Prostate gland (tissue), 2 donors: ENCODE results near the gene IGBP1. TPM values are rescaled to one million over a fixed set of nuclear protein-coding genes. Genes with fewer than 3 reads are reported as not detected.
"Not testable (repeated sequence)": the region's sequence is repeated elsewhere in the genome, so short reads cannot be mapped to it uniquely, and the experiment has no call there.

Experiments used
- DNase-seq: peaks from one replicate; pipeline ENCODE4 v3.0.0-alpha.2; 2019; ENCODE audit warnings: low spot score
- H3K27ac ChIP-seq, 2 donors: fragments of 200-600 bp; sonication (generic); 2 replicates each; pipeline ENCODE4 v1.5.1; 2017 to 2019
- H3K27me3 ChIP-seq: fragments of 200-600 bp; sonication (generic); replicated peaks from 2 replicates; pipeline ENCODE4 v1.5.1; 2019; ENCODE audit not compliant: insufficient read depth
- H3K36me3 ChIP-seq, 2 donors: fragments of 200-600 bp; sonication (generic); 1 replicate in 1 of 2; 2 replicates in 1 of 2; pipeline versions ENCODE4 v1.5.1 to v1.8.1; 2017 to 2019
- H3K4me1 ChIP-seq: fragments of 200-600 bp; sonication (generic); replicated peaks from 2 replicates; pipeline ENCODE4 v1.5.1; 2019
- H3K4me3 ChIP-seq, 2 donors: fragments of 200-600 bp; sonication (generic); 2 replicates each; pipeline ENCODE4 v1.5.1; 2017 to 2019
- H3K9me3 ChIP-seq: fragments of 200-600 bp; sonication (generic); 2 replicates; pipeline ENCODE4 v1.5.1; 2017
- POLR2A ChIP-seq: fragments of 450-650 bp; IDR thresholded peaks from one replicate; pipeline ENCODE4 v1.6.1; 2016; ENCODE audit warnings: antibody characterized with exemption, mild to moderate bottlenecking
- POLR2AphosphoS5 ChIP-seq: sonication (generic); formaldehyde crosslinking; IDR thresholded peaks from one replicate; pipeline ENCODE4 v1.6.1; 2017; ENCODE audit warnings: antibody characterized with exemption
- WGBS: methylation state at CpG from one replicate; pipeline ENCODE4 v1.1.5; 2018; 5-methylcytosine and 5-hydroxymethylcytosine counted together
- intact Hi-C: fragments of 100-400 bp; cut with DNase I; formaldehyde crosslinking; loops from one replicate; pipeline ENCODE4 v1.14.2; 2022
- total RNA-seq, 2 donors: library from RNA; depleted of rRNA; stranded (reverse); fragments of >200 nt; gene quantifications; one replicate each; pipeline ENCODE4 v1.1.0, GENCODE V29; 2016
- TF ChIP-seq, protein P1 (sequence below), 4 experiments: fragments of 200-600 bp in 2 of 4; fragments of 450-650 bp in 2 of 4; sonication (generic) in 2 of 4; IDR thresholded peaks; 1 replicate in 3 of 4; 2 replicates in 1 of 4; pipeline ENCODE4 v1.5.1; 2016 to 2019; ENCODE audit warnings: antibody characterized with exemption in 4 of 4, mild to moderate bottlenecking in 2 of 4, moderate library complexity in 2 of 4

The IGBP1 gene
- total RNA-seq, 2 donors from 2014 or later: 54.9 to 62.6 TPM

GRCh38 chrX:70117738-70118137 lies 15.5 kb upstream of the IGBP1 start:
- Histone ChIP-seq H3K4me3 (no peak overlapping the region), H3K27me3 (no peaks in the 10 kb centered on the region), H3K4me1 (no peaks in the 10 kb centered on the region), H3K27ac (no peak overlapping the region), H3K9me3 (no peaks in the 10 kb centered on the region), H3K36me3 (no peaks in the 10 kb centered on the region)
- intact Hi-C loops: no loop called here
- TF ChIP-seq, protein P1, sequence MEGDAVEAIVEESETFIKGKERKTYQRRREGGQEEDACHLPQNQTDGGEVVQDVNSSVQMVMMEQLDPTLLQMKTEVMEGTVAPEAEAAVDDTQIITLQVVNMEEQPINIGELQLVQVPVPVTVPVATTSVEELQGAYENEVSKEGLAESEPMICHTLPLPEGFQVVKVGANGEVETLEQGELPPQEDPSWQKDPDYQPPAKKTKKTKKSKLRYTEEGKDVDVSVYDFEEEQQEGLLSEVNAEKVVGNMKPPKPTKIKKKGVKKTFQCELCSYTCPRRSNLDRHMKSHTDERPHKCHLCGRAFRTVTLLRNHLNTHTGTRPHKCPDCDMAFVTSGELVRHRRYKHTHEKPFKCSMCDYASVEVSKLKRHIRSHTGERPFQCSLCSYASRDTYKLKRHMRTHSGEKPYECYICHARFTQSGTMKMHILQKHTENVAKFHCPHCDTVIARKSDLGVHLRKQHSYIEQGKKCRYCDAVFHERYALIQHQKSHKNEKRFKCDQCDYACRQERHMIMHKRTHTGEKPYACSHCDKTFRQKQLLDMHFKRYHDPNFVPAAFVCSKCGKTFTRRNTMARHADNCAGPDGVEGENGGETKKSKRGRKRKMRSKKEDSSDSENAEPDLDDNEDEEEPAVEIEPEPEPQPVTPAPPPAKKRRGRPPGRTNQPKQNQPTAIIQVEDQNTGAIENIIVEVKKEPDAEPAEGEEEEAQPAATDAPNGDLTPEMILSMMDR (IDR thresholded peaks at IDR 0.05): no peak
- TF ChIP-seq POLR2AphosphoS5 (no peak), POLR2A (no peak)
- no peak for DNase-seq

GRCh38 chrX:70123014-70123413 lies 10.2 kb upstream of the IGBP1 start:
- DNase-seq, H3K4me3 ChIP-seq, H3K36me3 ChIP-seq, H3K9me3 ChIP-seq, H3K4me1 ChIP-seq, intact Hi-C loops, H3K27me3 ChIP-seq, H3K27ac ChIP-seq: not testable (repeated sequence)
- 100% methylated on average over 1 of the region's 30 CpGs for WGBS

DNA sequence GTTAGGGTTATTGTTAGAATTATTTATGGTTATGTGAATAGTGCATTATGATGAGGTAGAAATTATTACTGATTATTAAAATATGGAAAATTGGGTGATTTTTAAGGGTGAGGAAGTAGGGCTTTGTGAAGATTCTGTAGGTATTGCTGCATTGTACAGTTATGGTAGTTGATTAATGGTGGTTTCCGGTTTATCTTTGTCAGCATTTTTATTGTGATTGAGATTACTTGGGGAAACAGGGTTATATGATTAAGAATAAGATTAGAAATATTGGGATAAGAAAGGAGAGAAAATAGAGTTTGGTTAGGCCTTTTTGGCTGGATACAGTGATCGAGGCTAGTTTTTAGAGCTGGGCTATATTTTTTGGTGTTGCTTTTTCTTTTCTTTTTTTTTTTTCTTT lies 8.6 kb upstream of the IGBP1 start:
- Histone ChIP-seq H3K36me3 (no peaks in the 10 kb centered on the region), H3K27ac (no peak overlapping the region), H3K4me3 (no peak overlapping the region), H3K27me3 (no peaks in the 10 kb centered on the region), H3K9me3 (no peaks in the 10 kb centered on the region), H3K4me1 (no peaks in the 10 kb centered on the region)
- TF ChIP-seq POLR2AphosphoS5 (no peak), POLR2A (no peak)
- TF ChIP-seq, protein P1 (IDR thresholded peaks at IDR 0.05): no peak
- intact Hi-C loops: no loop called here
- DNase-seq: no peak
- WGBS: 88% methylated on average over 2 of the region's 2 CpGs

DNA sequence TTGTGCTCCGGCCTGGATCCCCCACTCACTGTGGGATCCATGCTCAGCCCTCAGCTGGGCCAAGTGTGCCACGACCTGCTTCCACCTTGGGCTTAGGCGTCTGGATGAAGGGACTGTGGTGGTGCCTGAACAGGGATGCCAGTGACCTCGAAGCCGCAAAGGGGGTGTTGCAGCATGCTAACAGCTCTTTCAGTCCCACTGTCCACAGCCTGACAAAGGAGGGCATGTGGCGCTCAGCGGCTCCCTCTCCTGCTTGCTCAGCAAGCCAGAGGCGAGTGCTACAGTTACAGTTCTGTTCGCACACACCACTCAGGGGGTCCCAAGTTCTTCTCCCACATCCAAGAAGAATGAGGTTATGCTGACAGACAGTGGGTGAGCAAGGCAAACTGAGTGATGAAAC lies 5.2 kb upstream of the IGBP1 start:
- 91% methylated on average over 6 of the region's 9 CpGs for WGBS
- intact Hi-C loops: no loop called here
- no peak overlapping the region for H3K4me3 ChIP-seq
- no peaks in the 10 kb centered on the region for H3K27me3 ChIP-seq
- no peaks in the 10 kb centered on the region for H3K36me3 ChIP-seq
- no peaks in the 10 kb centered on the region for H3K9me3 ChIP-seq
- H3K4me1 ChIP-seq: no peaks in the 10 kb centered on the region
- no peak for DNase-seq
- TF ChIP-seq POLR2AphosphoS5 (no peak), POLR2A (no peak)
- TF ChIP-seq, protein P1 (IDR thresholded peaks at IDR 0.05): no peak
- no peak overlapping the region for H3K27ac ChIP-seq

DNA sequence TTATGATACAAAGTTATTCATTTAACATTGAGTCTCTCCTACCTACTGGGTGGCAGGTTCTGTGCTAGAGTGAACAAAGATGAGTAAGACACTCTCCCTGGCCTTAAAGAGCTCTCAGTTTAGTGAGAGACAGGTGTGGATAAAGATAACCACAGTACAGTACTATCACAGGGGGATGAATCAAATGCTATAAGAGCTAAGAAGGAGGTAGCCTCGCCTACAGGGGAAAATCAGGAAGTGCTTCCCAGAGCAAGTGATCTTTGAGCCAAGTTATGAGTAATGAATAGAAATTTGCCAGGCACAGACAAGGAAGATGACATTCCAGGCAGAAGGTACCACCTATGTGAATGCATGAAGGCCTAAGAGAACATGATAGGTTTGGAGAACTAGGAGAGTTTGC lies 3.4 kb upstream of the IGBP1 start:
- Histone ChIP-seq H3K4me1 (no peaks in the 10 kb centered on the region), H3K27ac (no peak overlapping the region), H3K36me3 (no peaks in the 10 kb centered on the region), H3K9me3 (no peaks in the 10 kb centered on the region), H3K27me3 (no peaks in the 10 kb centered on the region), H3K4me3 (no peak overlapping the region)
- whole genome bisulfite sequencing: 38% methylated on average over 1 of the region's 1 CpG
- no peak for DNase-seq
- intact Hi-C loops: loop anchor here (5.0 kb wide), 1 partner anchor 302 kb away; no protein-coding TSS in a partner anchor
- TF ChIP-seq, protein P1 (IDR thresholded peaks at IDR 0.05): no peak
- no peak for TF ChIP-seq POLR2A
- no peak for TF ChIP-seq POLR2AphosphoS5
